Activated CD4-positive, alpha-beta T cell treated with anti-CD3 and anti-CD28 coated beads, Interleukin-2, amount 10 ng/mL, durations not matched to agents 24 days and 14 days (primary cell): ENCODE measurements around the gene TSEN34. TPM values are rescaled to one million over a fixed set of nuclear protein-coding genes. Genes with fewer than 3 reads are reported as not detected.
A peak's percentile ranks its signal among the peaks of the same experiment; 100 is the strongest.
"Not testable (repeated sequence)": the region's sequence is repeated elsewhere in the genome, so short reads cannot be mapped to it uniquely, and the experiment has no call there.

Experiments
- DNase-seq: peaks from one replicate; pipeline ENCODE4 v3.0.0; 2022
- H3K27ac Mint-ChIP-seq: one replicate; pipeline ENCODE4 v1.8.0; 2022; ENCODE audit warnings: mild to moderate bottlenecking, mixed read lengths
- H3K27me3 Mint-ChIP-seq: one replicate; pipeline ENCODE4 v1.8.0; 2022; ENCODE audit warnings: mixed read lengths
- H3K36me3 Mint-ChIP-seq: one replicate; pipeline ENCODE4 v1.8.0; 2022; ENCODE audit warnings: low read depth, mild to moderate bottlenecking, mixed read lengths
- H3K4me1 Mint-ChIP-seq: one replicate; pipeline ENCODE4 v1.8.0; 2021; ENCODE audit warnings: mixed read lengths
- H3K4me3 Mint-ChIP-seq: one replicate; pipeline ENCODE4 v1.8.0; 2022; ENCODE audit warnings: mild to moderate bottlenecking, moderate library complexity, mixed read lengths
- H3K9me3 Mint-ChIP-seq: one replicate; pipeline ENCODE4 v1.8.0; 2021; ENCODE audit warnings: mixed read lengths
- intact Hi-C: fragments of 100-400 bp; cut with micrococcal nuclease; formaldehyde crosslinking; loops from one replicate; pipeline ENCODE4 v1.15.1; 2023
- total RNA-seq: library from RNA; stranded (reverse); gene quantifications from 2 replicates; pipeline ENCODE4 v1.2.3, GENCODE V29; 2022

Gene TSEN34
- total RNA-seq, 1 donor from 2014 or later = 17.9 TPM

- H3K36me3 Mint-ChIP-seq = no peaks in the 10 kb centered on the region
- peaks cover 51% of the 10 kb centered on the region for H3K27me3 Mint-ChIP-seq
- peaks cover 10% of the 10 kb centered on the region for H3K4me1 Mint-ChIP-seq
- intact Hi-C loops = loop anchor here (1.0 kb wide), 2 partner anchors 21 to 63 kb away; no protein-coding TSS in a partner anchor
- no peak overlapping the region for H3K27ac Mint-ChIP-seq
- no peaks in the 10 kb centered on the region for H3K9me3 Mint-ChIP-seq
- peak; percentile 96 for DNase-seq
- no peak overlapping the region for H3K4me3 Mint-ChIP-seq
Observed at GRCh38 chr19:54231077-54231931, 40.2 kb downstream of the TSEN34 start.

GRCh38 chr19:54233941-54234340, 42.8 kb downstream of the TSEN34 start:
- no peaks in the 10 kb centered on the region for H3K36me3 Mint-ChIP-seq
- H3K9me3 Mint-ChIP-seq = no peaks in the 10 kb centered on the region
- no peak overlapping the region for H3K27ac Mint-ChIP-seq
- intact Hi-C loops = no loop called here
- H3K27me3 Mint-ChIP-seq = peaks cover 52% of the 10 kb centered on the region
- H3K4me3 Mint-ChIP-seq = no peak overlapping the region
- DNase-seq = no peak
- peaks cover 10% of the 10 kb centered on the region for H3K4me1 Mint-ChIP-seq

GRCh38 chr19:54239491-54240371, 48.6 kb downstream of the TSEN34 start:
- H3K27ac Mint-ChIP-seq, H3K9me3 Mint-ChIP-seq, H3K36me3 Mint-ChIP-seq, H3K4me1 Mint-ChIP-seq, intact Hi-C loops, H3K4me3 Mint-ChIP-seq, DNase-seq: not testable (repeated sequence)
- peaks cover 18% of the 10 kb centered on the region for H3K27me3 Mint-ChIP-seq

- H3K4me1 Mint-ChIP-seq, intact Hi-C loops: not testable (repeated sequence)
Observed at GRCh38 chr19:54240372-54241336, 49.5 kb downstream of the TSEN34 start.

GRCh38 chr19:54242234-54242633, 51.1 kb downstream of the TSEN34 start:
- H3K27me3 Mint-ChIP-seq, H3K36me3 Mint-ChIP-seq, H3K4me1 Mint-ChIP-seq, H3K4me3 Mint-ChIP-seq, DNase-seq, H3K27ac Mint-ChIP-seq, H3K9me3 Mint-ChIP-seq, intact Hi-C loops: not testable (repeated sequence)

More at GRCh38 chr19:54240372-54241336, 49.5 kb downstream of the TSEN34 start:
- not testable (repeated sequence) for H3K9me3 Mint-ChIP-seq, H3K4me3 Mint-ChIP-seq, DNase-seq, H3K36me3 Mint-ChIP-seq, H3K27ac Mint-ChIP-seq
- peaks cover 14% of the 10 kb centered on the region for H3K27me3 Mint-ChIP-seq

GRCh38 chr19:54242646-54243045, 51.5 kb downstream of the TSEN34 start, which contains the start of gene LILRA6:
Gene LILRA6 (minus strand): TSS chr19:54242790.
- H3K36me3 Mint-ChIP-seq, H3K27me3 Mint-ChIP-seq, H3K9me3 Mint-ChIP-seq, DNase-seq, H3K4me3 Mint-ChIP-seq, intact Hi-C loops, H3K4me1 Mint-ChIP-seq, H3K27ac Mint-ChIP-seq: not testable (repeated sequence)

GRCh38 chr19:54243809-54244208, 52.7 kb downstream of the TSEN34 start:
- H3K4me3 Mint-ChIP-seq, H3K4me1 Mint-ChIP-seq, DNase-seq, H3K9me3 Mint-ChIP-seq, H3K27me3 Mint-ChIP-seq, H3K36me3 Mint-ChIP-seq, H3K27ac Mint-ChIP-seq, intact Hi-C loops: not testable (repeated sequence)

Other genes starting within 250 kb of the TSEN34 start
- not detected in 2 replicates for gene CACNG8, start 228.4 kb upstream of the TSEN34 start, total RNA-seq
- gene CACNG6, start 199.7 kb upstream of the TSEN34 start, total RNA-seq = not detected in 2 replicates
- gene VSTM1, start 127.4 kb upstream of the TSEN34 start, total RNA-seq = not detected in 2 replicates
- not detected in 2 replicates for gene TARM1, start 109.9 kb upstream of the TSEN34 start, total RNA-seq
- 0.17 and 0.26 TPM in 2 replicates for gene OSCAR, start 90.5 kb upstream of the TSEN34 start, total RNA-seq
- gene NDUFA3, start 88.5 kb upstream of the TSEN34 start, total RNA-seq = 105 and 131 TPM in 2 replicates
- gene TFPT, start 75.7 kb upstream of the TSEN34 start, total RNA-seq = 31.0 and 33.7 TPM in 2 replicates
- gene PRPF31, start 75.6 kb upstream of the TSEN34 start, total RNA-seq = 110 and 115 TPM in 2 replicates
- gene CNOT3, start 53.5 kb upstream of the TSEN34 start, total RNA-seq = 64.5 and 73.4 TPM in 2 replicates
- gene LENG1, start 31.6 kb upstream of the TSEN34 start, total RNA-seq = 4.6 and 5.7 TPM in 2 replicates
- gene TMC4, start 18.1 kb upstream of the TSEN34 start, total RNA-seq = 0.54 and 1.1 TPM in 2 replicates
- 289 and 291 TPM in 2 replicates for gene MBOAT7, start 1.7 kb upstream of the TSEN34 start, total RNA-seq
- gene RPS9, start 9.6 kb downstream of the TSEN34 start, total RNA-seq = 1,530 and 1,555 TPM in 2 replicates
- gene LILRB3, start 31.7 kb downstream of the TSEN34 start, total RNA-seq = 0.26 TPM in 1 of 2 replicates, not detected in the other
- gene LILRA6, start 51.5 kb downstream of the TSEN34 start, total RNA-seq = 0.09 TPM in 1 of 2 replicates, not detected in the other
- gene LILRB5, start 66.0 kb downstream of the TSEN34 start, total RNA-seq = not detected in 2 replicates
- gene LILRB2, start 89.8 kb downstream of the TSEN34 start, total RNA-seq = not detected in 2 replicates
- not detected in 2 replicates for gene LILRA5, start 121.9 kb downstream of the TSEN34 start, total RNA-seq
- not detected in 2 replicates for gene LILRA4, start 147.9 kb downstream of the TSEN34 start, total RNA-seq
- 5.9 and 7.7 TPM in 2 replicates for gene LAIR1, start 173.6 kb downstream of the TSEN34 start, total RNA-seq
- gene TTYH1, start 224.2 kb downstream of the TSEN34 start, total RNA-seq = 0.21 and 0.78 TPM in 2 replicates